Tibial artery (tissue), 4 donors: ENCODE results near the gene EMX2.

ENCODE experiments used
- DNase-seq, 2 donors: peaks; one replicate each; pipeline ENCODE4 v3.0.0-alpha.2; 2019
- H3K27ac ChIP-seq, 2 donors: fragments of 200-600 bp; sonication (generic) in 1 of 2; 1 replicate in 1 of 2; 2 replicates in 1 of 2; pipeline ENCODE4 v1.5.1; 2018 to 2019; ENCODE audit warnings: mild to moderate bottlenecking in 1 of 2
- H3K27me3 ChIP-seq, 2 donors: fragments of 200-600 bp; sonication (generic) in 1 of 2; one replicate each; pipeline versions ENCODE4 v1.5.1 to v1.6.0; 2016 to 2019
- H3K36me3 ChIP-seq, 3 donors: fragments of 200-600 bp; sonication (generic) in 2 of 3; one replicate each; pipeline ENCODE4 v1.5.1; 2016 to 2019; ENCODE audit warnings: mild to moderate bottlenecking in 2 of 3
- H3K4me1 ChIP-seq, 4 donors: fragments of 200-600 bp; sonication (generic) in 2 of 4; 1 replicate in 3 of 4; 2 replicates in 1 of 4; pipeline ENCODE4 v1.5.1; 2016 to 2019
- H3K4me3 ChIP-seq, 2 donors: fragments of 200-600 bp; sonication (generic) in 1 of 2; 1 replicate in 1 of 2; 2 replicates in 1 of 2; pipeline ENCODE4 v1.5.1; 2018 to 2019; ENCODE audit warnings: mild to moderate bottlenecking in 2 of 2
- H3K9me3 ChIP-seq, 3 donors: fragments of 200-600 bp; sonication (generic) in 1 of 3; one replicate each; pipeline ENCODE4 v1.5.1; 2016 to 2019
- intact Hi-C: fragments of 100-400 bp; cut with DNase I; formaldehyde crosslinking; loops from one replicate; pipeline ENCODE4 v1.15.0; 2023; ENCODE audit warnings: low total_unique reads
- TF ChIP-seq, protein P1 (sequence below), 2 experiments: fragments of 200-600 bp in 1 of 2; fragments of 450-650 bp in 1 of 2; IDR thresholded peaks; one replicate each; pipeline ENCODE4 v1.5.1; 2017 to 2019; ENCODE audit warnings: antibody characterized with exemption in 2 of 2, mild to moderate bottlenecking in 1 of 2, moderate library complexity in 1 of 2

Gene EMX2

DNA sequence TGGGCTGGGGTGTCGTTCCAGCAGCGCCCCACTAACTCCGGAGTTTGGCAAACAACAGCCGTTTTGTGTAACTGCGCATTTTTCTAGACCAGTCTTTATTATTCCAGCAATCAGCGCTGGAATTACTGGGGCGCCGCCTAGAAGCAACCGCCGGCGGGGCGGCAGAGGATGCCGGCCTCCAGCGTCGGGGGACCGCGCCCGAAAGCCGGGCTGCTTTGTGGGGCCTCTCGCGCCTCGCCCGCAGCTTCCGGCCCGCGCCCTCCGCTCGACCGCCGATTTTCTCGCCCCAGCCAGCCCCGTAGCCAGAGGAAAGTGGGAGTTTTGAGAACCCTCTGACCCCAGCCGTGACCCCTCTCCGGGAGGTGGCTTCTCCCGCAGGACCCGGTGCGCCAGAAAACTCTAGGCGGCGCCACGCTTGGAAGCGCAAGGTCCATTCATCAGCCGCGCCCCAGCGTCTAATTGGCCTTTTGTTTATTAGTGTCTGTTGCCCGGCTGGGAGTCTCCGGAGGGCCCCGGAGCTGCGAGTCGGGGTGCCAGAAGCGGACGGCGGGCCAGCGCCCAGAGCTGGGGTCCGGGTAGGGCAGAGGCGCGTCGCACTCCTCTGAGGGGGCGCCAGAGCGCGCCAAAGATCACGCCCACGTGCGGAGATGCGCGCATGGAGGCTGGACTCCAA, 10.7 kb downstream of the EMX2 start:
- Histone ChIP-seq H3K4me3 (no peak overlapping the region), H3K9me3 (no peaks in the 10 kb centered on the region), H3K4me1 (peaks cover 0 to 30% (median 17%) of the 10 kb centered on the region in 4 donors), H3K36me3 (no peaks in the 10 kb centered on the region), H3K27me3 (peaks cover 0 to 53% of the 10 kb centered on the region in 2 donors), H3K27ac (no peak overlapping the region)
- no peak for DNase-seq
- intact Hi-C loops = loop anchor here (5.0 kb wide), 1 partner anchor 684 kb away; no protein-coding TSS in a partner anchor
- TF ChIP-seq, protein P1, sequence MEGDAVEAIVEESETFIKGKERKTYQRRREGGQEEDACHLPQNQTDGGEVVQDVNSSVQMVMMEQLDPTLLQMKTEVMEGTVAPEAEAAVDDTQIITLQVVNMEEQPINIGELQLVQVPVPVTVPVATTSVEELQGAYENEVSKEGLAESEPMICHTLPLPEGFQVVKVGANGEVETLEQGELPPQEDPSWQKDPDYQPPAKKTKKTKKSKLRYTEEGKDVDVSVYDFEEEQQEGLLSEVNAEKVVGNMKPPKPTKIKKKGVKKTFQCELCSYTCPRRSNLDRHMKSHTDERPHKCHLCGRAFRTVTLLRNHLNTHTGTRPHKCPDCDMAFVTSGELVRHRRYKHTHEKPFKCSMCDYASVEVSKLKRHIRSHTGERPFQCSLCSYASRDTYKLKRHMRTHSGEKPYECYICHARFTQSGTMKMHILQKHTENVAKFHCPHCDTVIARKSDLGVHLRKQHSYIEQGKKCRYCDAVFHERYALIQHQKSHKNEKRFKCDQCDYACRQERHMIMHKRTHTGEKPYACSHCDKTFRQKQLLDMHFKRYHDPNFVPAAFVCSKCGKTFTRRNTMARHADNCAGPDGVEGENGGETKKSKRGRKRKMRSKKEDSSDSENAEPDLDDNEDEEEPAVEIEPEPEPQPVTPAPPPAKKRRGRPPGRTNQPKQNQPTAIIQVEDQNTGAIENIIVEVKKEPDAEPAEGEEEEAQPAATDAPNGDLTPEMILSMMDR (IDR thresholded peaks at IDR 0.05) = no peak

DNA sequence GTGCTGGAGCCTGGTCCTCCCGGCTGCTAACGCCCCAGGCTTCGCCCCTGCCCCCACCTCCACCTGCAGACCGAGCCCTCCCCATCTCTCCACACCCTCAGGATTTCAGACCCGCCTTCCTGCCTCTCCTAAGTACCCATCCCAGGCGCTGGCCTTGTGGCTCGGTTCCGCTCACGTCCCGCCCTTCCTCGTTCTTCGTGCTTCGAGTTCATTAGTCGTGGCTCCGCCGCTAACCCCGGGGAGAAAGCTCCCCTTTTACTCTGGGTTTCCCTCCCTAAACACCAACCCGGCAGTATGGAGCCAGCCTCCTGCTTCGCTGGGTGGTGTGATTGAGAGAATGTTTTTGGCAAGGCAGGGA, 11.2 kb downstream of the EMX2 start:
- no peak for DNase-seq
- no peaks in the 10 kb centered on the region for H3K36me3 ChIP-seq
- no peak overlapping the region for H3K4me3 ChIP-seq

GRCh38 chr10:117554241-117554814, 11.8 kb downstream of the EMX2 start:
- H3K9me3 ChIP-seq = no peaks in the 10 kb centered on the region
- peaks cover 0 to 50% of the 10 kb centered on the region in 2 donors for H3K27me3 ChIP-seq
- intact Hi-C loops = loop anchor here (5.0 kb wide), 1 partner anchor 683 kb away; no protein-coding TSS in a partner anchor
- TF ChIP-seq, protein P1 (IDR thresholded peaks at IDR 0.05) = no peak
- H3K36me3 ChIP-seq = no peaks in the 10 kb centered on the region
- H3K4me3 ChIP-seq = no peak overlapping the region
- H3K4me1 ChIP-seq = peaks cover 0 to 30% (median 17%) of the 10 kb centered on the region in 4 donors
- DNase-seq = no peak
- H3K27ac ChIP-seq = peak overlapping the region in 1 of 2 donors; percentile 26

More for the DNA sequence above, 11.2 kb downstream of the EMX2 start:
- Histone ChIP-seq H3K4me1 (peaks cover 0 to 30% (median 17%) of the 10 kb centered on the region in 4 donors), H3K9me3 (no peaks in the 10 kb centered on the region), H3K27ac (peak overlapping the region in 1 of 2 donors; percentile 26), H3K27me3 (peaks cover 0 to 53% of the 10 kb centered on the region in 2 donors)
- intact Hi-C loops = loop anchor here (5.0 kb wide), 1 partner anchor 684 kb away; no protein-coding TSS in a partner anchor
- TF ChIP-seq, protein P1 (IDR thresholded peaks at IDR 0.05) = no peak

DNA sequence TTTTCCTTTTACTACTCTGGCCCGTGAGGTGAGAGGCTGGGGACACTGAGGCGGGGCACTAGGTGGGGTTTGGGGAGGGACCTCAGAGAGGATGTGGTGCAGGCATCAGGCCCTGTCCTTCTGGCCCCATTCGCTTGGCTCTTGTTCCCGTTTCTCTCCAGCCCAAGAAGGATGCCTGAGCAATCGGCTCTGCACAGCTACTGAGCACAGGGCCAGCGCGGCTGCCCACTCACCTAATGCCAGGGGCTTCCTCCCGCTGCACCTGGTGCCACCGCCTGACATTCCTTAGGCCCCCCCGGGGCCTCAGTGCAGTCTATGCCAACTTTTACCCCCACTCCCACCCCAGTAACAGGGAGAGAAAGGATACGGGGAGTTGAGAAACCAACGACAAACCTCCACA, 12.5 kb downstream of the EMX2 start:
- Histone ChIP-seq H3K9me3 (no peaks in the 10 kb centered on the region), H3K4me3 (no peak overlapping the region), H3K27me3 (peaks cover 0 to 50% of the 10 kb centered on the region in 2 donors), H3K27ac (peak overlapping the region in 1 of 2 donors; percentile 26), H3K4me1 (peaks cover 0 to 30% (median 17%) of the 10 kb centered on the region in 4 donors), H3K36me3 (no peaks in the 10 kb centered on the region)
- TF ChIP-seq, protein P1 (IDR thresholded peaks at IDR 0.05) = no peak
- intact Hi-C loops = no loop called here
- no peak for DNase-seq

GRCh38 chr10:117555863-117556262, 13.3 kb downstream of the EMX2 start:
- no peaks in the 10 kb centered on the region for H3K36me3 ChIP-seq
- H3K27ac ChIP-seq = no peak overlapping the region
- TF ChIP-seq, protein P1 (IDR thresholded peaks at IDR 0.05) = no peak
- H3K9me3 ChIP-seq = no peaks in the 10 kb centered on the region
- no peak for DNase-seq
- intact Hi-C loops = no loop called here
- peaks cover 0 to 46% of the 10 kb centered on the region in 2 donors for H3K27me3 ChIP-seq
- peaks cover 0 to 30% (median 17%) of the 10 kb centered on the region in 4 donors for H3K4me1 ChIP-seq
- no peak overlapping the region for H3K4me3 ChIP-seq
